ENCODE measurements around the gene TTC1.
"Not testable (repeated sequence)": the region's sequence is repeated elsewhere in the genome, so short reads cannot be mapped to it uniquely, and the experiment has no call there.

Gene TTC1, protein sequence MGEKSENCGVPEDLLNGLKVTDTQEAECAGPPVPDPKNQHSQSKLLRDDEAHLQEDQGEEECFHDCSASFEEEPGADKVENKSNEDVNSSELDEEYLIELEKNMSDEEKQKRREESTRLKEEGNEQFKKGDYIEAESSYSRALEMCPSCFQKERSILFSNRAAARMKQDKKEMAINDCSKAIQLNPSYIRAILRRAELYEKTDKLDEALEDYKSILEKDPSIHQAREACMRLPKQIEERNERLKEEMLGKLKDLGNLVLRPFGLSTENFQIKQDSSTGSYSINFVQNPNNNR

DNA sequence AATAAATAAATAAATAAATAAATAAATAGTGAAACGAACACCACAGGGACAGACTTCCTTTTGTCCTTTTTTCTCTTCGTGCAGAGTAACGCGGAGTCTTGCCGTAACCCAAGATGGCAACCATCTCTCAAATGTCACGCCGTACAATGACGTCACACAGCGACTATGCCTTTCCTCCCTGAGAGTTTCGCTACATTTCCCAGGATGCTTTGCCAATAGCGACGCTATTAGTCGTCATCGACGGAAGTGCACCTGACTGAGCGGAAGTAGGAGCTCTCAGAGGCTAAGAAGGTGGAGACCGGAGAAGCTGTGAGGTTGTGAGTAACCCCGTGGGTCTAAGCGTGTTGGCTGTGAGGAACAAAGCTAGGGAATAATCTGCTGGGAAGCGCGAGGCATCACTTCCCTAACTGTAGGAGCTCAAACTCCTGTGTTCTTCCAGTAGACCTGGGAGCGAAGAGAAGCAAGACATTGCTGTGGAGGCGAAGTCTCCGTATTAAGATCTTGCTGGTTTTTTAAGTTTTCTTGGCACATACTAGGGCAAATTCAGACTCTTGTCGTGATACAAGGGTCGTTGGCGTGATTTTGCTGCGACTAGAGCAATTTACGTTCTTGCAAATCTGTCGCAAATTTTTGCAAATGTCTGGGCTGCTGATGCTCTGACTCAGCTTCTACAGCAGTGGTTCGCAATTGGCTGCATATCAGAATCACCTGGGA, at the start of gene TTC1:
Gene TTC1 (plus strand): TSS at position 263 of the 714 bp plus-strand sequence. CDS start 1,390 bp downstream, outside the sequence.
- peak; percentile 99 for DNase-seq

DNA sequence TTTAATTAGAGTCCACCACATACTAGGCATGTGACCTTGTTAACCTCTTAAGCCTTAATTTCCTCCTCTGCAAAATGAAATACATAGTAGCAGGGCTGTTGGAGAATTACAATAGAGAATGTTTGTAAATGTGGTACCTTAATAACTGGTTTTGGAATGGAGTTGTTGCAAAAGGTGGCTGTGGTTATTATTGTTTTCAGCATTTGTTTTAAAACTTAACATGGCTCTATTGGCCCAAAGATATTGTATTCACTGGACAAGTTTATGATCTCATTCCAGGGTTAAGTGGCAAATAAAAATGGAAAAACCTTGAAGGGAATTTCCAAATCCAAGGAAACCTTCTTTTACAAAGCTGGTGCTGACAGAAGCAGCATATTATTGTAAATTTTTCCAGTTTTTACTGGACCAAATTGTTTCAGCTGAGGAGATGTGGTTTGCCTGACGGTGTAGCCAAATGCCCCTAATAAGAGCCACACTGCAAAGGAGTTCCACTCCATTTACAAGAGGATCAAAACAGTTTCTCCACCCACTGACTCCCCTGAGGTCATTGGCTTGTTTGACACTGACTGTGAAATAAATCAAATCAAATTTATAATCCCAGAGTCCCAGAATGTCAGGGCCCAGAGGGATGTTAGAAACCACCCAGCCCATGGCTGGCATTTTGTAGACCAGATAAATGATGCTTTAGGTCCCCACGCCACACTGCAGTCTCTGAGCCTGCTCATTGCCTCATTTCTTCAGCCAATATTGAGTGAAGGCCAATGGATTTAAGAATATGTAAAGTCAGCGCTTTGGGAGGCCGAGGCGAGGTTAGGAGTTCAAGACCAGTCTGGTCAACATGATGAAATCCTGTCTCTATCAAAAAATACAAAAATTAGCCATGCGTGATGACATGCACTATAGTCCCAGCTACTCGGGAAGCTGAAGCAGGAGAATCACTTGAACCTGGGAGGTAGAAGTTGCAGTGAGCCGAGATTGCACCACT, 47.5 kb upstream of the TTC1 start:
- no peak for DNase-seq

DNA sequence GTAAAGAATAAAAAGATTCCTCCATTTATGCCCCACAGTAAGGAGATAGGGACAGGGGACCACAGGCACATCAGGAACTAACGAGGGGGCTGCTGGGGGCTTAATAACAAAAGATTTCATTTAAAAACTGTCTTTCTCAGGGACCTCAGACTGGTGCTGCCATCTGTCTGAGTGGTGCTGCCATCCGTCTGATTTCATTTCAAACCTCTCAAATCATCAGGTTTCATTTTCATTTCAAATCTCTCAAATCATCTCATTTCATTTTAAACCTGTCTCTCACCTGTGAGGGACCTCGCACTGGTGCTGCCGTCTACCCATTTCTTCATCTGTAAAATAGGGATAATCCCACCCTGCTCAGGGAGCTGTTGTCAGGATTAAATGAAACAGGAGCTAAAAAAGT, 46.7 kb upstream of the TTC1 start:
- no peak for DNase-seq

DNA sequence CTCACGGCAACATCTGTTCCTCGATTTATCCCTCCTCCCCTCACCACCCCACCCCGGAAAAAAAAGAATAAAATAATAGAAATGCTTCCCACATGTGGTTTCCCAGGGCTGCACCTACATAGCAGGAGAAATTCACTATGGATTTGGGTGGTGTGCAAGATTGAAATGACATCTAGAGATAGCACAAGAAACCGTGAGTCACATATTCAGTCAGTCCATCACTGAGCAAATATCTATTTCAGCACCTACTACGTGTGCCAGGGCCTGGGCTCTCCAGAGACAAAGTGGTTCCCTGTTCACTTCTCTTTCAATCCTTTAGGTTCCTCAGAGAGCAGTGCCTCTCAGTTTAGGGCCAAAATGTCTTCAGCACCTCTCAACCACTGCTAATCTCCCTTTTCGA, 45.0 kb upstream of the TTC1 start:
- no peak for DNase-seq

DNA sequence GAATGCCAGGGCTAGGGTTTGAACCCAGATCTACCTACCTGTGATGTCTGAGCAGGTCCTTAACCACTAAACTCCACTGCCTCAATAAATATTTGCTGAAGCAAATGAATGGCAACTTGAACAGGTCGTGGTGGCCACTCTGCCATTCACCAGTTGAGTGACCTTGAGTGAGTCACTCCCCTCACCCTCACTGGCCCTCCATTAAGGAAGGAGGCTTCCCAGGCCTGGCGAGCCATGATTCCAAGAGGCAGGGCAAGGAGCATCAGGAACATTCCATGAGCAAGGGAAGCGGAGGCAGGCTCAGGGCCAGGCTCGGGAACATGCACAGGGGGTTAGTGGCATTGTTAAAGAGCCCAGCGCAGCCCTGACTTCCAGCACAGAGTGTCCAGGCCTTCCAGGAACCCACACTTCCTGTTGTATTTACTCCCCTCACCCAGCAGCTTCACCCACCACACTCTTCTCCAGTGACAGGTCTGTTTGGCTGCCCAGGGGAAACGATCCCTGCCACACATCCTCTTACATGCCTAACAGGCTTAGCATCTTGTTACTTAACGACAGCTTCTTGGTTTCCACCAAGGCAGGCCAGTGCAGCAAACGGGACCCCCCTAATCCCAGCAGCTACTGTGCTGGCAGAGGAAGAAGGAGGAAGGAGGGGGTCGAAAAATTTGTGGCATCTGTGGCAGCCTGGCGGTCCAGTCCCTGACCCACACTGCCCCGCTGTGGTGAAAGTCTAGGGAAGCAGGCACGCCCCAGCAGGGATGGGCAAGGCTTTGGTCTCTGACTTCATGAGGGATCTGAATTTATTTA, 43.7 kb upstream of the TTC1 start:
- DNase-seq: peak; percentile 71

DNA sequence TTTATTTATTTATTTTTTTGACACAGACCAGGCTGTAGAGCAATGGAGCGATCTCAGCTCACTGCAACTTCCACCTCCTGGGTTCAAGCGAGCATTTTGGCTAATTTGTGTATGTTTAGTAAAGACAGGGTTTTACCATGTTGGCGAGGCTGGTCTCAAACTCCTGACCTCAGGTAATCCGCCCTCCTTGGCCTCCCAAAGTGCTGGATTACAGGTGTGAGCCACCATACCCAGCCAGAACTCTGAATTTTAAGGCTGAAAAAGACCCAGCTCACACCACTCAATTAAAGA, 43.2 kb upstream of the TTC1 start:
- not testable (repeated sequence) for DNase-seq

DNA sequence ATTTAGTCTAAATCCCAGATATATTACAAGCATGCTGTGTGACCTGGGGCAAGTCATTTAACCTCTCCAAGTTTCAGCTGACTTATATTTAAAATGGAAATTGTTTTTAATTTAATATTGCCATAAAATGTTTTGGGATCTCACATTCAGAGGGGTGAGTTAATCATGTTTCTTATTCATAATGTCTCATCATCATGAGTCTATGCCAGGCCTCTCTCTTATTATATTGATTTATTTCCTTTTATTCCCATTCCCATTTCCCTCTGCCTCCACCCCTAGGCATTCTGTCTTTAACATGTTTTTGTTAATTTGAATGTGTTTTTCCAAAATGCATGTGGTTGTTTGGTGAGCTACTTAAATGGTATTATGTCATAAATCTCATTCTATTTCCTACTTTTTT, 39.0 kb upstream of the TTC1 start:
- DNase-seq: peak; percentile 21

DNA sequence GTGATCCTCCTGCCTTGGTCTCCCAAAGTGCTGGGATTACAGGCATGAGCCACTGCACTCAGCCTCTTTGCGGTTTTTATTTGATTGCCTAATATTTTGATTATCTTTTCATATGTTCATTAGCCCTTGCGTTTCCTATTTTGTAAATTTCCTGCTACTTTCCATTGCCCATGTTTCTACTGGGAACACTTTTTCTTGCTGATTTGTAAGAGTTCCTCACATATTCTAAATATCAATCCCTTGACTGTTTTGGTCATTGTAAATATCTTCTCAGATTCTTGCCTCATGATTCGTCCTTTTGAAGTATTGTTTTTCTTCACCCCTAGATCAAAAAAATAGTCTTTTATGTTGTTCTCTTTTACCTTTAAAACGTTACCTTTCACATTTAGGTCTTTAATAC, 37.9 kb upstream of the TTC1 start:
- peak; percentile 74 for DNase-seq

DNA sequence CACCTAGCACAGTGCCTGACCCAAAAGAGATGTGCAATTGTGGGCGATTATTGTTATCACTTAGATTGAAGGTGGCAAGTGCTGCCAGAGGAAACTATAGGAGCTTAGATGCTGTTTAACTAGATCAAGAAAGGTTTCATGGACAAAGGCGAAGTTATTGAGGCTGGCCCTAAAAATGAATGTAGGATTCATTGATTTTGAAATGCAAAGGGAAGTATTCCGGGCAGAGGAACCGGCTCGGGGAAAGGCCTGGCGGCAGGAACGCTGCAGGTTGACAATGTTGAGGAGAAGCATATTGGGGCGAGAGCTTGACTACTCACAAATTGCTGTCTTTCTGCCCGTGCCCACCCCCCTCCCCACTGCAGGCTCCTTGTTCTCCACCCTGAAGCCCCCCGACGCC, 37.4 kb upstream of the TTC1 start:
- no peak for DNase-seq

DNA sequence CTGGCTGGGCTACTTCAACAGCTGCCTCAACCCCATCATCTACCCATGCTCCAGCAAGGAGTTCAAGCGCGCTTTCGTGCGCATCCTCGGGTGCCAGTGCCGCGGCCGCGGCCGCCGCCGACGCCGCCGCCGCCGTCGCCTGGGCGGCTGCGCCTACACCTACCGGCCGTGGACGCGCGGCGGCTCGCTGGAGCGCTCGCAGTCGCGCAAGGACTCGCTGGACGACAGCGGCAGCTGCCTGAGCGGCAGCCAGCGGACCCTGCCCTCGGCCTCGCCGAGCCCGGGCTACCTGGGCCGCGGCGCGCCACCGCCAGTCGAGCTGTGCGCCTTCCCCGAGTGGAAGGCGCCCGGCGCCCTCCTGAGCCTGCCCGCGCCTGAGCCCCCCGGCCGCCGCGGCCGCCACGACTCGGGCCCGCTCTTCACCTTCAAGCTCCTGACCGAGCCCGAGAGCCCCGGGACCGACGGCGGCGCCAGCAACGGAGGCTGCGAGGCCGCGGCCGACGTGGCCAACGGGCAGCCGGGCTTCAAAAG, 36.9 kb upstream of the TTC1 start:
- DNase-seq: no peak

DNA sequence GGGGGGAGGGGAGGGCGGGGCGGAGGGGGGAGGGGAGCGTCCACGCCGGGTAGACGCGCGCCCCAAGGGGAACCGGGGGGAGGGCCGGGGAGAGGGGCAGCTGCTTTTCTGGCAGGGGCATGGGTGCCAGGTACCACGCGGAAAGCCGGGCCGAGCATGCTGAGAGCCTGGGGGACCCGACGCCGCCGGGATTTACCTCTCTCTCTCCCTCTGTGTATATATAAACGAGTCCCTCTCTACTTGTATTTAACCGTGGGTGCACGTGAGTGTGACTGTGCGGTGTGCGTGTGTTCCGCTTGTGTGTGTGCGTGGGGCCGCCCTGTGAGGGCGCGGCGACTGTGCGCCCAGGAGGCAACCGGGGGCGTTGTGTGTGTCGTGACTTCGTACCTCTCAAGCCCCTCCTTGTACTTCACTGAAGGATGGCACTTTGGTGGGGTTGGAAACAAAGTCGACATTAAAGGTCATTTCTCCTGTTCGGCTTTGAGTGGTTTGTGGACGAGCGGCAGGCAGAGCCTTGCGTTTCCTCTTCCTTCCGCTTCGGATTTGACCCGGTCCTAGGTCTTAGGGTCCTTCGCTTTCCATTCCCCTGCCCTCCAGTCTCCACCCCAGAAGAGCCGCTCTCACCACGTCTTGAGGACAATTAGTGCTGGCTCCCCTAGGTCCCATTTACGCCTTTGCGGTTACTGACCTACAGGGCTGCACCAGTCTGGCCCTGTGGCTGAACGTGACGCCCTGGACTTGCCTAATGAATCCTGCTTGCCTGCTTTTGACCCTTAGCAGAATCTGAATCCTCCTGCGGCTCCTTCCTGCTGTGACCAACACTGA, 36.2 kb upstream of the TTC1 start:
- no peak for DNase-seq

DNA sequence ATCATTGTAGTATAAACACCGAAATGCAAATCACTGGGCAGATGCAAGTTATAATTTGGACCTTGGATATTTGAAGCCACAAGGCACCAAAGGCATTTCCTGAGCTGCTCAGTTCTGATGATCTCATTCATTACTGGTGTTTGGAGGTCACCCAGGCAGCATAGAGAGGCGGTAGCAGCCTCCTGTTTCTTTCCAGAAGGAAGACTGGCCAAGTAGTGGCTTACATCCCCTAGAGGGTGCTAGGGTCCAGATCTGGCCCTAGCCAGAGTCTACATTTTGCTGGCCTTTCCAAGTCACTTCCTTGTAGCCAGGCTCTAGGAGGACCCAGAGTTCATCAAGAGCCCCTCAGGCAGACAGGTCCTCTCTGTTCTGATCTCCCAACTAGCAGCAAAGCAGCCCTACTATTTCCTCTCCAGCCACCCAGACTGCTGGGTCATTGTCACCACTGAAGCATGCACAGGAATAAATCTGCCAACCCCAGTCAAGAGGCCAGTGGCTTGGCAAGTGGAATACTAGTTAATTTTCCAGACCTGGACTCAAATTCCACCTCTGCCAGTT, 33.4 kb upstream of the TTC1 start:
- peak; percentile 96 for DNase-seq

DNA sequence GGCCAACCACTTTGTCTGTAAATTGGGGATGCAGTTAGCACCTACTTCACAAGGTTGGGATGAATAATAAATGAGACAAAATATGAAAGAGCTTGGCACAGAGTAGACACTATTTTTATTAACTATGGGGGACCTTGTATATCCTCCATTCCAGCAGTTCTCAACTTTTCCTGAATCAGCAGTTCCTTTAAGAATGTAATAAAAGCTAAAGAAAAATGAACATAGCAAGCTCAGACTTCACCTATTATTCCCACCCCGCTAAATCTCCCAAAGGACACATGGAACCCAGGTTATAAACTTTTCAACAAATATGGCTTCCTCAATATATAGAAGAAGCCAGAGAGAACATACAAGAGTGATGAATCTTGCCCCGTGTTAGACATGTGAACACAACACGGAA, 32.0 kb upstream of the TTC1 start:
- no peak for DNase-seq

DNA sequence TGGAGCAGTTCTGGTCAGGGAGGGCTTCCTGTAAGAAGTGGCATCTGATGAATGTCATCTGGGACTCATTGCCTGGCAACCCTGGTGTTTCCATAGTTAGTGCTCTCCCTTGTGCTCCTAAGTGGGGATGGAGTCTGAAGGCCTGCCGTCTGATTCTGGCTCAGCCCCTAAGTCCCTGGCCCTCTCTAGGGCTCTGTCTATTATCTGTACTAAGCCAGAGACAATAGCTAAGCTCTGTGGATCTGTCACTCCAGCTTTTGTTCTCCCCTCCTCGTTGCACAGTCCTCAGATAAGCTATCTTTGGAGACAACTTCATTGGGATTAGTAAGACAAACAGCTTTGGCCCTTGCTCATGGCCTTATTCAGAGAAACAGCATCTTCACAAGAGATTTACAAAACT, 30.6 kb upstream of the TTC1 start:
- DNase-seq: no peak

DNA sequence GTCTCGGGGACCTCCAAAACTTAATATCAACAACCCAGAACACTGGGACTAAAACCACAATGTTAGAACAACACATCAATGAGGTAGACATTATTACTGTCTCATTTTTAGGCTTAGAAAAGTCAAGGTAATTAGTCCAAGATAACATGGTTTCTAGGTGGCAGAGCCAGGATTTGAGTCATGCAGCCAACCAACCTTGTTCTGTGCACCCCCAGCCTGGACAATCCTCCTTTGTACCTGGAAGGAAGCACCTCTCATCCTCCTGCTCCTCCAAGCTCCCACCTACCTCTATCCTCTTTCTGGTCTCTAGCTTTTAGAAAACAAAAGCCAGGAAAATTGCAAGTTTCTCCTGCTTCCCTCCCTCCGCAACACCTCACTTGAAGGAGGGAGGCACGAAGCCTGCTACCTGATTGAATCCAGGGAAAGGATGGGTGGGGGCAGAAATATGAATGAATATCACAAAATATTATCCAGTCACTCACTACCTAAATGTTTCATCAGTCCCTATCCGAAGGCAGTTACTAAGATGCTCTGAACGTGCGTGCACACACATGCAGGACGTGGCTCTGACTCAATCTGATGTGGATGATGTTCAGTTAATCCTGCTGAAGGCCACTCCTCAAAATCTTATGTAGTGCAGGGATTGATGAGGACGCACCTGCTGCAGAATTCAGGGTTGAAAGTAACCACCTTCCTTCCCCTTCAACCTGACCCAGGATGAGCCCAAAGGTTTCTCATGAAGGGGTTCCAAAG, 26.3 kb upstream of the TTC1 start:
- DNase-seq: no peak

DNA sequence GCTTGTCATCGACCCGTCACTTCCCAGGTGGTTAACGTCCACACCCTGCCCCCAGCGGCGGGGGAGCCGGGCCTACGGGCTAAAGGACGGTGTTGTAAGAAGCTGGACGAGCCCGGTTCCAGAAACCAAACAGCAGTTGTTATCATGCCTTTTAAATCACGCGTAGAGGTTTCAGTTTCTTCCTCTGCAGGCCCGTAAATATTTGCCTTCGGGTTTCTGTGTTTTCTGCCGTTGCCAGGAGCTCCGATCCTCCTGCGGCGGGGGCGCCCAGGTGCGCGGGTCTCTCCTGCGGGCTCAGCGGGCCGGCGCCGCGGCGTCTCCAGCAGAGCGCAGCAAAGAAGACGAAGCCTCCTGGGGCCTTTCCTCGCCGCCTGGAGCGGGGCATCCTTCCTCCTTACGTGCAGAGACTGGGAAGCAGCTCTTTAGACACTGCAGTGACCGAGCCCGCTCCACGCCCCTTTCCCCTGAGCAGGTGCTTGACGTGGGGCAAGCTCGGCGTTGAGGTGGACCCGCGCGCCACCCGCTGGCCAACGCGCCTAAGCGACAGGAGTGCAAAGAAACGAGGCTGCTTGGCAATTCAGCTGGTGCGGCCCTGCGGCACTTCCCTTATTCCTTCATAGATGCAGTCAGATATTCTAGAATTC, 21.8 kb upstream of the TTC1 start:
- peak; percentile 52 for DNase-seq

DNA sequence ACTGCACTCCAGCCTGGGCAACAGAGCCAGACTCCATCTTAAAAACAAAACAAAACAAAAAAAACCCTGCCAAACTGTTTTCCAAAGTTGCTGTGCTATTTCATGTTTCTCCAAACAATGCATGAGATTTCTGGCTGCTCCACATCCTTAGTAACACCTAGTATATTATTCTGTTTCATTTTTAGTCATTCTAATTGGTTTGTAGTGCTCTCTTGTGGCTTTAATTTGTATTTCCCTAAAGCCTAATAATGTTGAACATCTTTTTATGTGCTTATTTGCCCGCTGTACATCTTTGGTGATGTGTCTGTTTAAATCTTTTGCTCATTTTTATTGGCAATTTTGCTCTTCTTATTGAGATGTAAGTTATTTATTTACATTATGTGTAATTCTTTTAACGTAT, 18.4 kb upstream of the TTC1 start:
- no peak for DNase-seq

DNA sequence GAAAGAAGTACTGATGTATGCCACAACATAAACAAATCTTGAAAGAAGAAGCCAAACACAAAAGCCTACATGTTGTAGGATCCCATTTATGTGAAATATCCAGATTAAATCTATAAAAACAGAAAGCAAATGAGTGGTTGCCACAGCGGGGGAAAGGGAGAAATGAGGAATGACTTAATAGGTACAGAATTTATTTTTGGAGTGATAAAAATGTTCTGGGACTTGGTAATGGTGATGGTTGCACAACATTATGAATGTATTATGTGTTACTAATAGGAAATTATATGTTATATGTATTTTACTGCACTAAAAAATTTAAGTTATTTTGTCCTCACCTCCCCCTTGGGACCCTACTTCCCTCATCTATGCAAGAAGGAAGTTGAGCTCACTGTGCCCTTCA, 16.4 kb upstream of the TTC1 start:
- DNase-seq: peak; percentile 27

DNA sequence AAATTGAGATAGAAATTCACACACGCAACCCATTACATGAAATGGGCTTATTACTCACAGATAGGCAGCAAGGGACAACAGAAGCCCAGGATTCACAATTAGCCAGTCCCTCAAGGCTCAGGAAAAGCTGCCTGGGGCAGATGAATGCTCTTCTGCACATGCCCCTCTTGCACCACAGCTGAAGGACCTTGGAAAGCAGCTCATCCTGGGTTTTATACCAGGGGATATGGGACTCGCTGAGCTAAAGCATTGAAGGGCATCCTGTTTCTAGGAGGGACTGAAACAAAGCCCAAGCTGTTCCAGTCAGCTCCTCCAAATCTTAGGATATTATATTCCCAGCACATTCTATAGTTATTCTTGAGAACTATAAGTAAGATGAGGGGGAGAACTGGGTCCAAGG, 15.7 kb upstream of the TTC1 start:
- DNase-seq: no peak

DNA sequence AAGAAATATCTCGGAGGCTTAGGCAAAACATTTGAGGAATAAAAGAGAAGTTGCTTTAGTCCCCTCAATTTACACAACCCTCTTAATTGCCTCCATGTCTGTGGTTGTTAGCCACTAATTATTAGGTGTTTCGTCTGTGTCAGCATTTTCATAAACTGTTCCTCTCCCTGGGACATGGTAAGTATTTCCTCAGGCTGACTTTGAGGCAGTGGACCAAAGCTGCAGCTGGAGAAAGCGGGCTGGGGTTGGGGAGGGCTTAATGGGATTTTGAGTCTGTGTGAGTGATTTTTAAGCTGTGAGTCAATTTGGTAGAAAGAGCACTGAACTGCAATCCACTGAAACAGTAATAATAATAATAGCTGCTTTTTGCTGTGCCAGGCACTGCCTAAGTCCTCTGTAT, 13.0 kb upstream of the TTC1 start:
- DNase-seq: no peak

Measured in fibroblast of skin of right quadriceps (primary cell).